ENCODE results near the gene RBMS1.

RBMS1 gene

DNA sequence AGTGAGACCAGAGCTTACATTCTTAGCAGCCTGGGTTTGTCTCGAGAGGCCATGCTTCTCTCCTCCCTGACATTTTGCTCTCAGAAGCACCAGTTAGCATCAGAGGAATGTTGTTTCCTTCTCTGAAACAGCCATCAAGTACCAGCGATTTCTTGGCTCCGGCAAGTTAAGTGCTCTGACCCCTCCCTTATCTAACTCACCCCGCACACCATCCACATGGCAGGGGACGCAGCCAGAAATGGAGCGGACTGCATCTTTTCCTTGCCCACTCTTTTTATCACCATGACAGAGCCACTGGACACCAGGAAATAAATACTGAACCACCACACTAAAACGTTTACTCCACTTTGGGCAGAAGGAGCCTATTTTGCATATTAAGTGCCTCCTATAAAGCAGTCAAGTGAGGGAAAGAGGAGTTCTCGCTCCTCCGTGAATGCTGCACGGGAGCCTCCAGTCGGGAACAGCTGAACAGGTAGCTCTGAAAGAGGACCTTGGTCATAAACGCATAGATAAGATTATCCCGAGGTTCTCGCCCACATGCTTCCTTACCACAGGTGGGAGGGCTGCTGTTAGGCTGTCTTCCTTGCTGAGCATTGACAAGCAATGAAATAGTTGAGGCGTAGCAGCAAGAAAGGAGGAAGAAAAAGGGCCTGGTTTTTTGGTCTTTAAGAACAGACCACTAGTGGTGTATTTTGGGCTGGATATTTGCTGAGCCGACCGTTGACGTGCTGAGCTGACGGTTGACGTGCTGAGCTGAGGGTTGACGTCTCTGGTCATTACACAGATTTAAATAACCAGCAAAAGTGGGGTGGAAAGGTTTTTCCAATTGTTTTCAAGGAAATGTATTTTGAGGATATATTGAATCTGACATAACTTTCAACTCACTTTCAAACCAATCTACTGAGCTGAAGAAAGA, 222.2 kb downstream of the RBMS1 start:
- no peak for DNase-seq (ENCODE audit: low read depth)

DNA sequence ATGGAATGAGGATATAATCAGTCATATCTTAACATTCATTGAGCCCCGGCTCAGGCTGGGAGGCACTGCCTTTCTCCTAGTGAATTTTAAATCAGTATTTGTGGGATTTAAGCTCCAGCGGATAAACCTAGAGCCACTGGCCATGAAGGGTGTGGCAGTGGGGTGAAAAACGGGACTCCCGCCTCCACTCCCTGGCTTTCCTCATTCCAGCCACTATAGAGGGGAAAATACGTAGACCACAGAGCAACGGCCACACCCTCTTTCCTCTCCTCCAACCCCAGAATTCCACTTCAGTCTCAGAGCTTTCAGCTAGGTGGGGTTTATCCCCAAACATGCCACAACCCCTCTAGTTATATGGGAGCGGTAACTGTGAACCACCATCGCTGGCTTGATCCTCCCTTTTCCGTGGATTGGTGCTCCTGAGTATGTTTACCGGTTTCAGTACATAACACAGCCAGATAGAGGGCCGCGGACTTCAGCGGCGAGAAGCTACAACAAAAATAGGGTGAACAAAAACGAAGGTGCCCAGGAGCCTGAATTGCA, 223.0 kb downstream of the RBMS1 start:
- DNase-seq (ENCODE audit: low read depth): no peak

DNA sequence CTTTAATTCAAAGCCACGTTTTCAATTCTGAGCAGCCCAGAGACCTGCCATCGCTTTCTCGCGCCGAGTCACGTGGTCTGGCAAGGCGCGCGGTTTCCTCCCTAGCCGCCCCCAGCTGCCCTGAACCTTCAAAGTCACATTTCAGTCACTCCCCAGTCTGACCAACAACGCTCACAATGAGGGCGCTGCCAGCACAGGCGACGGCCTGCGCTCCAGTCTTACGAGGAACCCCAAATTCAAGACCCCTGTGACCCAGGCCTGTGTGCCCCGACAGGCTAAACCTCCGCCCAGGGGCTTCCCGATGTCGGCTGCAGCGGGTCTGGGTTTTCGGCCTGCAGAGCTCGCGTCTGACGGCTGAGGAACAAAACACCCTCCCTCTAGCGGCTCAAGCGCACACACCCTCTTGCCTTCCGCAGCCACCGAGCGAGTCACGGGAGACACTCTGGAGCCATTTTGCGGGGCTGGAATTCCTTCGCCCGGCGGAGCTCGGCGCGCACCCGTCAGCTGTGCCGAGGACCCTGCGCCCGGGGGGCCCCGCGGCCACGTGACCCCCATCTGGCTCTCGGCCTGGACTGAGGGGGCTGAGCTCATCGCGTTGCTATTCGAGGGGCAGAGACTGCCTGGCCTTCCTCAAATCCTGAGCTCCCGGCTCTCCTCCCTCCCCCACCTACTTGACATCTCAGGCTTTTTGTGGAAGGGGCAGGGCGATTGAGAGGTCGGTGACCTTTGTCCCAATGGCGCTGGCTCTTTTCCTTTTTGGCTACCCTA, 223.6 kb downstream of the RBMS1 start:
- DNase-seq (ENCODE audit: low read depth): peak; percentile 39

DNA sequence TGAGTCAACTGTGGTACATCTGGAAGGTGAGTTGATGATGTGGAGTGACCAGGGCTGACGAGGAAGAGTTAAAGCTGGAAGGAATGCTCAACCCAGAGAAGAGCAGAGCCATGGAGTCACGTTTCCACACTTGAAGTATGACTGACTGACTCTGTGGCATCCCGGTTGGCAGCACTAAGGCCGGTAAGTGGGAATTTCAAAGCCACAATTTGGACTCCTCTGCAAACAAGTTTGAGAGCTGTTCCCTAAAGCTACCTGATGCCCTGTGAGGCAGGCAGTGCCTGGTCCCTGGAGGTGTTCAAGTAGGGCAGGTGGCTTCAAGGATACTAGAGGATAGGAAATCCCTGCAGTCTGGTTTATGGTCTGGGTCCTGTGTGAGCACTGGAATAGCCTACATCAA, 224.2 kb downstream of the RBMS1 start:
- no peak for DNase-seq (ENCODE audit: low read depth)

DNA sequence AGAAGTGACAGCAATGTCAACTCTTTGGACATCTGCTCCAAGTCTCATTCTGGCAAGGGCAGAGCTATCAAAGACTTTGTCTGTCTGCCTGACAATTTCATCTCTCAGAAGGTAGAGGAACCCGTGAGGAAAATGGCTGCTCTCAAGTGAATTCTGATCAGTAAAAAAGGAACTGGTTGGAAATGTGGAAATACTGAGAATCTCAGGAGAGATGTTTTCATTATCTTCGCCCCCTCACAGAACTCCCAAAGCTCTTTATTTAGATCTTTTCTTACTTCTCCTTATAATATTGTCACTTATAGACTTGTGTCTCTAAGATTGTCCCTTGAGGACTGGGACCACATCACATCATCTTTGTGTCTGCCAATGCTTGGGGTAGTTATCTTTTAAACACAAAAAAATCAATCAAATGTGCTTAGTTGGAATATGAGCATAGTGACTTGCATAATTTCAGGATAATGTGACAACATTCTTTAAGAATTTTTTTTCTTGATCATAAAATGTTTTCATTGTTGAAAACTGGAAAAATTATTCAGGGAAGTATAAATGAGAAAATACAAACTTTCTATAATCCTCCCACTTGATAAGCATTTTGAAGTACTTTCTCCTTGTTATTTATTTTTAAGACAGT, 225.3 kb downstream of the RBMS1 start:
- no peak for DNase-seq (ENCODE audit: low read depth)

DNA sequence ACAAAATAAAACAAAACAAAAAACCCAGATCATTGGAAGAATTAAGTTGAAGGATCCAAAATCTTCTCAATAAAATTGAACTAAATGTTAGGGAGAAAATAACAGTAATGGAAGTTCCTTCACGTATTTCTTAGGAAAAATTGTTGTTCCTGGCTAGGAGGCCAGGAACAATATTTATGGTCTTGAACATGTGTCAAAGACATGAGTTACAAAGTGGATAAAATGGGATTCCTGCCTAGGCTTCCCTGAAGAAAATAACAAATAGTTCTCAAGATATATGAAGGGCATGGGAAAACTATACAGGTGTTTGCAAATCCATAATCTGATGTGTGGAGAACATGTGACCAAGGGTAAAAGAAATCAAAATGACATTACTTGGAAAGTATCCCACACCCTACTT, 225.9 kb downstream of the RBMS1 start:
- DNase-seq (ENCODE audit: low read depth): no peak

DNA sequence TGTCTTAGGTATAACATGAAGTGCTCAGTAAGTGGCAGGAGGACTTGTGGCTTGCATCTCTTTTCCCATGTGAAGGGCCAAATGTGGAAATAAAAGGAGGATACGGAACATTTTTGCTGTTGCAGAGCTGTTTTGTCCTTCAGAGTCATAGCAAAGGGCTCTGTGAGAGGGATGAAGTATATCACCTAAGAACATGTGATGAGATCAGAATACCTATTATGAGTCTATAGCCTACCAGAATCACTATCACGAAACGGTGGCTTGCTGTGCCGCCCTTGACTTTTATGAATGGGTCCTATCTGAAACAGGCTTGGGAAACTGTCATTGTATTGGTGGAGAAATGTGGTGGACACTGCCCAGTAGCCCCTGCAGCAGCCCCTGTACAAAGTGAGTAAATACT, 226.6 kb downstream of the RBMS1 start:
- no peak for DNase-seq (ENCODE audit: low read depth)

DNA sequence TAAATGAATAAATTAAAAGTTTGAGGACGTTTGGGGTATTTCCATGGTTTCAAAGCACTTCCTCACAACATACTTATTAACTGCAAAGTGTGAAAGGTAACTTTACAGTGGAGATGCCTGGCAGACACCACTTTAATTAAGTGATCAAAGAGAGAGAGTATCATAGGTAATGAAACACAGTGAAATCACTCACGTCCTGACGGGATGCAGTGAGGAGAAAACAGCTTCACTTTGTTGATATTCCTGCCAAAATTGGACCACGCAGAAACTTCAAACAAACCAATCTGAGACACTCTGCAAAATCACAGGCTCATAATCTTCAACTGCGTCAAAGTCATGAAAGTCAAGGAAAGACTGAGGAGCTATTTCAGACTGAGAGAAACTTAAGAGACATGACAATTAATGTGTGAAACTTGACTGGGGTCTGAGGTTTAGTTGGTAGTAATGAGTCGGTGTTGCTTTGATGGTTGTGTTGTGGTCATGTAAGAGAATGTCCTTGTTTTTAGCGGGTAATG, 227.5 kb downstream of the RBMS1 start:
- DNase-seq (ENCODE audit: low read depth): no peak

DNA sequence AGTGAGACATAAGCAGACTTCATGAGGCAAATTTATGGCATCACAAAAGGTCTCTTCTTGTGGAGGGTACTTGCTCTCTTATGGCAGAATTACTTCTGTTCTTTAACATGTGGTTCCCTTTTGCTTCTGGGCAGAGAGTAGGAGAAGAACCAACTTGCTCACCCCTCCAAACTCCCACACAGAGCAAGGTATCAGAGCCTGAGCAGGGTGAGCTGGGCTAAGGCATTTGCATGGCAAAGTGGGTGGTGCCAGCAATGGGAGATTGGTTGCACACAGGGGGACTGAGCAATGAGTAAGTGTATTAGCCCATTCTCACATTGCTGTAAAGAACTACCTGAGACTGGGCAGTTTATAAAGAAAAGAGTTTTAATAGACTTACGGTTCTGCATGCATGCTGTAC, 229.3 kb downstream of the RBMS1 start:
- no peak for DNase-seq (ENCODE audit: low read depth)

DNA sequence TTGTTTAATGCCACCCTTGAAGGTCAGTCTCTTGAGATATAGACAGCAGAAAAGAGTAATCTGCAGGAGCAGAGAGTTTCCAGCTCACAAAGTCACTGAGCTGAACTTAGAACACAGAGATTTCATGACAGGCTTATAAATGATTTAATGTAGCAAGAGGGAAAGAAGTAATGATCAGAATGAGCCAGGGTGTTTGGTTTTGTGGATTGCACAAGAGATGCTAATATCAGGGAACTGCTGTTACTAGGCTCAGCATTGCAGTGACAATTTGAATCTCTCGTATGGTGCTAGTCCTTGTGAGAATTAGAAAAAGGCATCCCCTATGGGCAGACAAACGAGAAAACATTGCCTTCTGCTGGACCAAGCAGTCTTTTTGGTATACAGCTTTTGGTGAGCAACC, 231.9 kb downstream of the RBMS1 start:
- DNase-seq (ENCODE audit: low read depth): no peak

DNA sequence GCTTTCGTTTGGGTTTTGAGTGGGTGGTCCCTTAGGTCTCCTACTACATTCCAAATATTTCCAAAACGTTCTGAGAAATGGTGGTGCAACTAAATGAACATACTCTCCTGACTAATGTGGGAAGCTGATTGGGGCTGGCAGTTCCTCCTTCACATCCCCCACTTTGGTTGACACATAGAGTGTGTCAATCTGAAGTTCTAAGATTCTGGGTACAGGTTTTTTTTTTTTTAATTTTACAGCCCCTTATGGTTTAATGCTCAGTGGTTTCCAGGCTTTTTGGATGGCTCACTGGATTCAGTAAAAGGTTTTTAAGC, 235.2 kb downstream of the RBMS1 start:
- no peak for DNase-seq (ENCODE audit: low read depth)

DNA sequence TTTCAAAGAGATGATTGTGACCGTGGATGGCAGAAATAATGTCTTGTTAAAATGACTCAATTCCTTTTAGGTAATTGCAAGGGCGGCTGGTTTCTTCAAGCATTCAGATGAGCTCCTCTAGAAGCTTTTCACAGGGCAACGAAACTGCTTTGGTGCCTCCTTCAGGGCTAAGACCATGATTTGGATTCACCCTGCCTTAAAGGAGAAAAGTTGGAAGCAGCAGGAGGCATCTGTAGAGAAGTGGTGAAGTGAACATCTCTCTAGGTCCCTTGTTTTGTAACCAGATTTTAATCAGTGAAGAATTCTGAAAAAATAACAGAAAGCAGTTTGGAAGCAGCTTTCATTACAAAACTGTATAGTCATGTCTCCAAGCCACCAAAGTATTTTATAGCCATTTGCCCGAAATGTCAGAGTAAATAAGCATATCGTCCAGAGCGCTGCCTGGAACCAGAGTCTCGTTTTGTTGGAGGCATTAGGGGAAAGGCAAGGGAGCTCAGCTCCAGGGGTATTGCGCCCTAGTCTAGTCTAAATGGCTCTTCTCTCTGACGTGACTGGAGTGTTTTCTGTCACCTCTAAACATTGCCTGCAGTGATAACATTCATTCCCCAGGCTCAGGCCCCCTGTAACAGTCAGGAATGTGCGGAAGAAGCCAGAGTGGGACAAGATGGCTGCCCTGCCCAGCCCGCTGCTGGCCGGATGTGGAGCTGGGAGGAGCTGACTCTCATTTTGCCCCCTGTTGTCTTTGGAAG, 235.7 kb downstream of the RBMS1 start:
- DNase-seq (ENCODE audit: low read depth): no peak

DNA sequence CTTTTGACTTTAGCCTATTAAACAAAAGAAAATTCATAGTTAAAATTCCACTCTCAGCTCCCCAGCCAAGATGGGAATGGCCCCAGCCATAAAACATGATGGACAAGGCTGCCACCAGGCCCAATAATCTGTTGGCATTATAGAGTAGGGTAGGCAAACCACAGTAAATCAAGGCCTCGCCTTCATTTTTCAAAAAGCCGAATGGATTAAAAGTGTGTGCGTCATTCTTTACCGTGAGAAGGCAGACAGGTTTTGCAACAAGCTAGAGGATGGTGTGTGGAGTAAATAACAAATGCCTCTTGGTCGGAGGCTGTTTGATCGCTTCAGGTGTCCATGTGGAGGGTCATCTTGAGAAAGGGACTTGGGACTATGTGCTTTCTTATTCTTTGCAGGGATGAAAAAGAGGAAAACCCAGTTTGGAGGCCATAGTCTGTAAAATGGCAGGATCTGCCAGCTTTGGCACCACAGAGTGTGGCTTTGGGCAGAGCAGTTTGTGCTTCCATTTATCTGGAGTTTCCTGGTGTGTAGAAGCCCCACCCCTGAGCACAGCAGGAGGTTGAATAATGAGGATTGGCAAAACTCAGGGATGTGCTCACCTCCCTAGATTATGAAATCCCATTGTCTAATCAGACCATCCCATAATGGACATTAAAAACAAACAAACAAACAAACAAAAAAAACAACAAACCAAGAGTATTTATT, 236.4 kb downstream of the RBMS1 start:
- no peak for DNase-seq (ENCODE audit: low read depth)

DNA sequence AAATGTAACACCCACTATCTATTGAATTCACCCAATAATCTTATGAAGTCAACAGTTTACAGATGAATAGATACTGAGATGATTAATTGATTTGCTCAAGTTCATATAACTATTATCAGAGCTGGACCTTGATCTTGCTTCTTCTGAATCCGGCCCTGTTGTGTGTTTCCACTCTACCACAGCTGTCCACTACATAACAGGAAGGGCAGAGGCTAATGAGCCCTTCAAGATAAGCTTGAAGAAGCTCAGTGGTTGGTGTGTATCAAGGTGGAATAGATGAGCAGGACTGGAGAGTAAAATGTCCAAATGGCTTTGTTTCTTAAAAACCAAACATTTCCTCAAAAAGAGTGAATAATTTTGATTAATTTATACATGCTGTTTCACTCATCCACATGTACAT, 237.1 kb downstream of the RBMS1 start:
- DNase-seq (ENCODE audit: low read depth): no peak

DNA sequence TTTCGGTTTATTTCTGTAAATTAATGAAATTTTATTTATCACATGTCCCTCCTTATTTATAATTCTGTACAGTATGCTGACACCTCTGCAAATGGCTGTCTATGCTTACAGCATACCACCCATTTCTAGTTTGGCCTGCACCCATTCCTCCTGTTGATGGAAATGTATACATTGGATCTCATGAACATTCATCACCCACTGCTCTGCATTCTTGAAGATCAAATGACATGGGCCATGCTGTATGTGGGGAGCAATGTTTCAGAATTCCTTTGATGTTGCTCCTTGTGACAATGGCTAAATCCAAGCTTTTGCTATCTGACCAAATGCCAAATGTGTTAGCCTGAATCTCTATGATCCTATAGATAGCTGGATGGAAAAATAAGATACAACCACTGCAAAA, 238.2 kb downstream of the RBMS1 start:
- no peak for DNase-seq (ENCODE audit: low read depth)

DNA sequence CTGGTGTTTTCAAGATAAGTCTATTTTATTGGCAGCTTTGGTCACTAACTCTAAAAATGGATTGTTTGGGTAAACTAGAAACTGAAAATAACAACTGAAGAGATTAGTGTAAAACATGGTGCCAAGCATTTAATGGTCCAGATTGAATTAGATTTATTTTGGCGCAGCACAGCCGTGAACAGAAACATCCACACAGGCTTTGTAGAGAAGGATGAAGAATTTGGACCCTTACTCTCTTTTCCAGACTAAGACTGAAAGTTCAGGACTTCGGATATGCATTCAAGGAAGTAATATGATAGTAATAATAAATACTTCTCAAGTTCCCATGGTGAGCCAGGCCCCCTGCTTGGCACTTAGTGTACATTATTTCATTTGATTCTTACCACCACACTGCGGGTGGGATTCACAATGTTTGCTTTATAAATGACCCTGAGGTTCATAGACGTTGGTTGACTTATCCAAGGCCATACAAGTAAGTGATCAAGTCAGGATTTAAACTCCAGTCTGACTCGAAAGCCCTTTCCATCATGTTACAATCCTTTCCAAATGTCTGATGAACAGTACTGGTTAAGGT, 239.3 kb downstream of the RBMS1 start:
- no peak for DNase-seq (ENCODE audit: low read depth)

DNA sequence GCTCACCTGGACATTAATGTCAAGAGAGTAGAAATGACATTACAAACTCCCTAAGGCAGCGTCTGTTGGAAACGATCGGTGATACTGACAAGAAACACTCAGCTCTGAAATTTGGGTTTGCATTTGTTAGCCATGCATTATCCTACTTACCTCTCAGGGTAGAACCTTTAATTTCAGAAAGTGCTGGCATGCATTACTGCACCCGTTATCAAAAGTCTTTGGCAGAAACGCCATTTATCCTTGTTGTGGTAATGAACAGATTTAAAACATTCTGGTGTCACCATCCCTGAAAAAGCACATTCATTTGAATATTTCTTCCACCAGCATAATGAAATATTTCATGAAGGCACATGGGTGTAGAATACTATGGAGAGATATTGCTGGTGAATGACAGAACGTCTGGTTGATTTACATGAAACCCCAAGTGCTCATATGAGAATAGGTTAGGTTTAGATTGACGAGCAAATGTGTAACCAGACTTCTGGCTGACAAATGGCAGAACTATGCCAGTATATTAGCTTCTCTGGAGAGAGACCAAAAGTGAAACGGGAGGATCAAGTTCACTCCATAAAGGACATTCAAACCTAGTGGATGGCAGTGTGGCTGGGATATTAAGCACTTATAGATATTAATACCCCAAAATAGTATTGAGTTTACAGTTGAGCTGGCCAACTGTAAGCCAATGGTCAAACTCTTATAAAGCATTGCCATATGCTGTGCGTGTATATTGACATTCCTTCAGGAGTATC, 240.0 kb downstream of the RBMS1 start:
- no peak for DNase-seq (ENCODE audit: low read depth)

DNA sequence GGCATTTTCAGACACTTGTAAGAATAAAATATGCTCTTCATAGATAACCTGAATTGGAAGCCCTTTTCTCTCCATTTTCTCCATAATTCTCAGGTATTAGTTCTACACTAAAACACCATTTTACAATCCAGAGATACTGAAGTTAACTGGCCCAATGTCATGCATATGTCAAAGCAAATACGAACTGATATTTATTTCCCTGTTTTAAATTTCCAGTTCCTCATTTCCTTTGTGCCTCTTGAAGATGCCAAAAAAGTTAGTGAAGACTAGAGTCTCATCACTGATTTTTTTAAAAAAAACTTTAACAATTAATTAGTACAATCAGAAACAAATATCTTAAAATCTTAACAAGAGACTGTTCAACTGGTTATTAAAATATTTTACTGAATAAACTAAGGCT, 240.7 kb downstream of the RBMS1 start:
- no peak for DNase-seq (ENCODE audit: low read depth)

DNA sequence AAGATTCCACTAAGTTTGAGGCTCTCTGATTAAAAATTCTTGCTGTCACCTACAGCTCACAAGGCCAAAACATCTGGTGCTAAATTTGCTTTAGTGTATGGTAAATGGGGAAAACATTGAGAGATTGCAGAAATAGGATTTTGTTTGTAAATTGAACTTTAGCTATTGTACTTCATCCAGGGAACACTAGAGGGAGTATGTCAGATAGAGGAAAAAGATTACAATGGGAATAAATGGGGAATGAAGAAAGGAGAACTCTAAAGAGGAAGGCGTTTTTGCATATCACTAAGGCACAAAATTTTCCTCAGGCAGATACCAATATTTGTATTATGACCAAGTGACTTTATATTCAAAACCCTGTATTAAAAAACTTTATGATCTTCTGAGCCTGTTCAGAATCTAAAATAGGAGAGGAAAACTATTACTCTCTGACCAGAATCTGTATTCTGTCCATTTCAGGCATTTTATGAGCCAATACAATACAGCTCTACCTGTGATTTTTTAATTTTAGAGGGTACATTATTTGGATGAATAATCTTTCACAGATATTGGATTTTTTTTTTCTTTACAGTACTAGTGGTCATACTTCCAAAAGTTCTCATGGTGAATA, 241.2 kb downstream of the RBMS1 start:
- no peak for DNase-seq (ENCODE audit: low read depth)

DNA sequence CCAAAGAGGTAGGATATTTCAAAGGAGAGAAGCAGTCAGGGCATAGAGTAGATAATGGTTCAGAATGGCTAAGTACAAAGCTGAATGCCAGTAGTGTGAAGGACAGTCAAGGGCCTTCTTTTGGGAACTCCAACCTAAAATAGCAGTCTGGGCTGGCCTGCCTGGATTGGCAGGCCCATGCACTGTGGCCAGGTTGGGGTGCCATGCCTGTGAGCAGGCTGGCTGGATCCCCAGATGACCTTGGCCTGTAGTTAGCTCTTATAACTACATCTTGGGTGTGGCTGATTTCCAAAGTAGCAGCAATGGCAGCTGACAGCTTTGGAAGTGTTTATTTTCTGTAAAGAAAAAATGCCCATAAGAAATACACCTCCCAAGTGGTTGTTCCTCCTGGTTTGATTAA, 242.0 kb downstream of the RBMS1 start:
- DNase-seq (ENCODE audit: low read depth): no peak

Measured in stimulated activated CD8-positive, alpha-beta memory T cell treated with anti-CD3 and anti-CD28 coated beads, Interleukin-15, amount 100 ng/mL, for 1 hour (primary cell).